ENCODE measurements around the gene KIF21A. TPM values are rescaled to one million over a fixed set of nuclear protein-coding genes. Genes with fewer than 3 reads are reported as not detected.

KIF21A gene
- polyA plus RNA-seq, 3 donors, result 8.1 to 9.7 (median 9.4) TPM

Other genes starting within 250 kb of the KIF21A start
- 10 to 100 TPM in 1 of 3 donors, 1 to 10 TPM in 2; 1.7 to 11.8 (median 2.0) TPM for gene ABCD2, start 176.7 kb upstream of the KIF21A start, polyA plus RNA-seq

Measured in adipose tissue (tissue), 3 donors.